Panc1 (cell line): Measurements from ENCODE around the gene POLR1E.

Experiments used
- POLR2AphosphoS5 ChIP-seq: IDR thresholded peaks from 2 replicates; pipeline ENCODE4 v1.6.1; 2012; ENCODE audit warnings: mild to moderate bottlenecking, low read depth, low read length, moderate library complexity
- TCF7L2 ChIP-seq: IDR thresholded peaks from 2 replicates; pipeline ENCODE4 v1.6.1; 2011; ENCODE audit warnings: mild to moderate bottlenecking, low read depth, low read length, inconsistent platforms
- TF ChIP-seq, protein P1 (sequence below): fragments of 450-650 bp; IDR thresholded peaks from 2 replicates; pipeline ENCODE4 v1.5.1; 2017; ENCODE audit warnings: mild to moderate bottlenecking

DNA sequence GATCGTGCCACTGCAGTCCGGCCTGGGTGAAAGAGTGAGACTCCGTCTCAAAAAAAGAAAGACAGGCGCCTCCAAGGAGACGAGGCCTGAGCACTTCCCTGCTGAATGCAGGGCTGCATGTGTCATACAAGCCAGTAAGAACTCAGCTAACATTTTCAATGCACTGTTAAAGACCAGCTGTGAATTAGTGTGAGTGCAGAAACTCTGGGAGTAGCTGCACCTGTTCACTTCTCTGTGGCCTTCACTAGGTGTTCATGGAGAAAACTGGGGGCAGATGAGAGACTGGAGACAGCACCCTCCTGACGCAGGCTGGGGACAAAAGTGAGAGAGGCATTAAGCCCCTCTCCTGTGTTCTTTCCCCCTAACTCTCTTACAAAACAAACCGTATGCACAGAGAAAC, 48.7 kb downstream of the POLR1E start:
- TF ChIP-seq, protein P1, sequence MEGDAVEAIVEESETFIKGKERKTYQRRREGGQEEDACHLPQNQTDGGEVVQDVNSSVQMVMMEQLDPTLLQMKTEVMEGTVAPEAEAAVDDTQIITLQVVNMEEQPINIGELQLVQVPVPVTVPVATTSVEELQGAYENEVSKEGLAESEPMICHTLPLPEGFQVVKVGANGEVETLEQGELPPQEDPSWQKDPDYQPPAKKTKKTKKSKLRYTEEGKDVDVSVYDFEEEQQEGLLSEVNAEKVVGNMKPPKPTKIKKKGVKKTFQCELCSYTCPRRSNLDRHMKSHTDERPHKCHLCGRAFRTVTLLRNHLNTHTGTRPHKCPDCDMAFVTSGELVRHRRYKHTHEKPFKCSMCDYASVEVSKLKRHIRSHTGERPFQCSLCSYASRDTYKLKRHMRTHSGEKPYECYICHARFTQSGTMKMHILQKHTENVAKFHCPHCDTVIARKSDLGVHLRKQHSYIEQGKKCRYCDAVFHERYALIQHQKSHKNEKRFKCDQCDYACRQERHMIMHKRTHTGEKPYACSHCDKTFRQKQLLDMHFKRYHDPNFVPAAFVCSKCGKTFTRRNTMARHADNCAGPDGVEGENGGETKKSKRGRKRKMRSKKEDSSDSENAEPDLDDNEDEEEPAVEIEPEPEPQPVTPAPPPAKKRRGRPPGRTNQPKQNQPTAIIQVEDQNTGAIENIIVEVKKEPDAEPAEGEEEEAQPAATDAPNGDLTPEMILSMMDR: no peak
- TF ChIP-seq TCF7L2 (no peak), POLR2AphosphoS5 (no peak)
